HG02642 (cell line): ENCODE data around the gene CYP2D6.
A peak's percentile ranks its signal among the peaks of the same experiment; 100 is the strongest.

ENCODE experiments used
- ATAC-seq: cut with Tn5 transposase; IDR thresholded peaks from one replicate; pipeline ENCODE4 v1.9.1; 2021; ENCODE audit warnings: mild to moderate bottlenecking; ENCODE audit not compliant: unreplicated experiment, poor library complexity

The CYP2D6 gene

DNA sequence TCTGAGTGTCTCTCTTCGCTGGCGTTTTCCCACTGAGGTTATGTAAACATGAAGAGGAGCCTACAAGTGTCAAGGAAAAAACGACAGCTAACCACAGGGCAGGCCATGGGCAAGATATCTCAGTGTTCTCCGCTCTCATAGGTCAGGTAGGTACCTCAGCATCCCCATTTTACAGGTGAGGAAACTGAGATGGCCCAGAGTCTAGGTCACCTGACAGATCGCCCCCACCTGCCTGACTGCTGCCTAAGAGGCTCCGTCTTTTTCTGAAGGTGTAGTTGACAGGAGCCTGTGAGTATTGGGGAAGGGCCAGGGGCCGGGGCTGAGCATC is 39.2 kb downstream of the CYP2D6 start:
- no peak for ATAC-seq

DNA sequence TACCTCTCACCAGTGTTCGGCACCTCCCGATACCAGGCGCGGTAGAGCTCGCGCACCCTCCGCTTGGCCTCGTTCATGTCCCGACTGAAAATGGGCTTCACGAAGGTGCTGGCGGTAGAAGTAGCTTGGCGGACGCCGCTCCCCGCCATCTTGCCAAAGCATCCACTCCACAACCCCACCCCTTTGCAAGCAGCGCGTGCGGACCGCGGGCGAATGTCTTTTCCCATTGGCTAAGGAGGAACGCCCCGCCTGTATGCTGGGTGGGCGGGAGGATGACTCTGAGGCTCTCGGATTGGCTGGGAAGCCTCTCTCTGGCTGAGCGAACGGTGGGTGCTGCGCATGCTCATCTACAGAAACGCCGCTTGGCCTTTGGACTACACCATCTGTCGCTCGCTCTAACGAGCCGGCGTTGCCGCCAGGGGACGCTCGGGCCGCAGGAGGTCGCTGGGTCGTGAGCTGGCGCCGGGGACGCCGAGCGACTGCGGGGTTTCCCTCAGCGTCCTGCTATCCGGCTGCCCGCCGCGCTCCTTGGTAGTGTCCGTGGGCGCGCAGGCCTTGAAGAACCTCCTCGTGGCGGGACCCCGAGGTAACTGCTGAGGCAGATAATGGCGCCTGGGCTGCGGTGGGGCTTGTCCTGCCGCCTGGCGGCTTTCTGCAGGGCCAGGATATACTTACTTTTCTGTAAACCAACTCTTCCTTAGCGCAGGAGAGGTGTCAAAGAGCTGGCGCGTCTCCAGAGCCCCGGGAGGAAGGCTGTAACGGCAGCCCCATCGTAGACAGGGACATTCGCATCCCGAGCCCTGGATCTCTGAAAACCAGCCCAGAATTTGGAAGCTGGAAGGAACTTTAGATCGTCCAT is 39.8 kb downstream of the CYP2D6 start, which contains the start of gene NDUFA6:
NDUFA6 (minus strand) TSS at position 177 of the 859 bp plus-strand sequence; CDS start at position 149, 28 bp downstream.
- ATAC-seq = peak; percentile 95

DNA sequence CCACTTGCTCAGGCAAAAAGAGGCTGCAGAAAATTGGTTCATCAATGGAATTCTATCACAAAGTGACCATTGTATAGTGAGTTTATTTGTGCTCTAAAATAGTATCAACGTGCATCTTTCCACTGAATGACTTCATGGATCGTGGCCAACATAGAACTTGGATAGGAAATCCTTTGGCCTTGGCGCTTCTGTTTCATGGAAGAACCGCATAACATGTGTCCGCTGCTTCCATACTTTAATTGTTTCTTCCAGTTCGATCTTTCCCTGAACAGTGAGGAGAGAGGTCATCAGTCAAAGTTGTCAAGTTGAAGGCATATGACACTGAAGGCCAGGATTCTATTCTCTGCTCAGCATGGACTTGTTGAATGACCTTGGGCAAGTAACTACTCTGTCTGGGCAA is 44.6 kb downstream of the CYP2D6 start:
- no peak for ATAC-seq

DNA sequence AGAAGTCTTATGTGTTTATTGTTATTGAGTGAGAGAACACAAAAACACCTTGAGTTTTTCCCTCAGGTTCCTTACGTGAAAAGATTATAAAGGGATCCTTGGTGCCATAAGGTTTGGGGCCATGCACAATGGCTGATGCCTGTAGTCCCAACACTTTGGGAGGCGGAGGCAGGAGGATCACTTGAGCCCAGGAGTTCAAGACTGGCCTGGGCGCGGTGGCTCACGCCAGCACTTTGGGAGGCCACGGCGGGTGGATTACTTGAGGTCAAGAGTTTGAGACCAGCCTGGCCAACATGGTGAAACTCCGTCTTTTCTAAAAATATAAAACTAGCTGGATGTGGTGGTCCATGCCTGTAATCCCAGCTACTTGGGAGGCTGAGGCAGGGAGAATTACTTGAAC is 45.7 kb downstream of the CYP2D6 start:
- no peak for ATAC-seq

DNA sequence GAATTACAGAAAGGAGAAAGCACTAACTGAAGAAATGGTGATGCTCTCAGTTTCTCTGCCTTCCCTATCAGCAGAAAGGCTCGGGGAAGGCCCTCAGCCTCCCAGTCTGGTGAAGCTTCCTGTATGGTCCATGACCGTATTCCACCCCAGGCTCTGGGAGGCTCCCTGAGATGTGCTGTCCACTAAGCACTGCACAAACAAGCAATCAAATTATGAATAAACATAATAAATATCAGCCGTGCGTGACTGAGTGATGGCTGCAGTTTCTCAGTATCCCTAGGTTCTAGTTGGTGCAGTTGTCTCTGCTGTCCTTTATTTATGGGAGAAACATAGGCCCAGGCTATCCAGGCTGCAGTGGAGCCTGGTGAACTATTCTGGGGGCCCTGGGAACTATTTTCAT is 47.5 kb downstream of the CYP2D6 start:
- no peak for ATAC-seq

DNA sequence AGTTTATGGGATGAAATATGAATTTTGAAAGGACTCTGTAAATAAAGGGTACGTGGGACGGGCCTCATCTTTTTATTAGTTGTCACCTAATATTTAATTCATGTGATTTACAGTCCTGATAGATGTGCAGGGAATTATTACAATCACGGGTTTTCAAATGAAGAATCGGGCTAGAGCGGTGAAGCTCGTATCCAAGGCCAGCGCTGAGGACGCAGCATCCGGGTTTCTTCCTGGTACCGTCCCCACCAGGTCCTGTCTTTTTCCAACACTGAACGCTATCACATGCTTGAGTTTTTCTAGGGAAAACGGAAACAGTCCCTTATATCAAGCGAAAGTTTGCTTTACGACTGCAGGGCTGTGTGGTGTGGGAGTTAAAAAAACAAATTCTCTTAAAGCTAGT is 50.3 kb downstream of the CYP2D6 start:
- no peak for ATAC-seq

DNA sequence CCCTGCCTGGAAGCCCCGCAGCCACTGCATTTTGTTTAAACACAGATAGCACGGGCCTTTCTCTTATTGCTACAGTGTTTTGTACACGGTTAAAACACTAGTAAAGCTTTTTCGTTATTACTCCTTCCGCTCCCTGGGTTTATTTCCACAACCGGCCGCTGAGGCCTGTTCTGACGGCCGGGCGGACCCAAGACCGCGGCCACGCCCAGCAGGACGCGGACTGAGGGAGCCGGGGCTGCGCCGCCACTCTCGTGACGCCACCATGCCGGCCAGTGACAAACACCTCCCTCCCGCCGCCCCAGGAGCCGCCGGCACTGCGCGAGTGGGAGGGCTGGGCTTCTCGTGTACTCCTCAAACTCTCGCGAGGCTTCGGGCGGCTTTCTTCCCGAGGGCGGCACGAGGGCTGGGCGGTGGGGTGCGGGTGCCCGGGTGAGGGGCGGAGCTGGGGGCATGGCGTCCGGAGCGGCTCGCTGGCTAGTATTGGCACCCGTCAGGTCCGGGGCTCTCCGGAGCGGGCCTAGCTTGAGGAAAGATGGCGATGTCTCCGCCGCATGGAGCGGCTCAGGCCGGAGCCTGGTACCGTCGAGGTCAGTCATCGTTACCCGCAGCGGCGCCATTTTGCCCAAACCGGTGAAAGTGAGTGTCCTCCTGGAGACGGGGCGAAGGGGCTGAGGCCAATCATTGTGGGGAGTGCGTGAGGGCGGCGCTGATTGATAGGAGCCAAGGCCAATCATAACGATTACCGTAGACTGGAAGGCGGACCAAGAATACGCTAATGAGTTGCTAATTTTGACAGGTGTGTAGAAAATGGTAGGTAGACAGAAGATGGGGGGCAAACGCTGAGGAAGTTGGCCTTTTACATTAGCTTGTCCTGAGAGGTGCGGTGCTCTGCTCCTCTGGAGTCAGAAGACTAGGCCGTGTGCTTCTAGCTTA is 51.0 kb downstream of the CYP2D6 start, which contains the start of gene SMDT1:
SMDT1 (plus strand) TSS at position 382 of the 933 bp plus-strand sequence; CDS start at position 451, 69 bp downstream.
- peak; percentile 83 for ATAC-seq

DNA sequence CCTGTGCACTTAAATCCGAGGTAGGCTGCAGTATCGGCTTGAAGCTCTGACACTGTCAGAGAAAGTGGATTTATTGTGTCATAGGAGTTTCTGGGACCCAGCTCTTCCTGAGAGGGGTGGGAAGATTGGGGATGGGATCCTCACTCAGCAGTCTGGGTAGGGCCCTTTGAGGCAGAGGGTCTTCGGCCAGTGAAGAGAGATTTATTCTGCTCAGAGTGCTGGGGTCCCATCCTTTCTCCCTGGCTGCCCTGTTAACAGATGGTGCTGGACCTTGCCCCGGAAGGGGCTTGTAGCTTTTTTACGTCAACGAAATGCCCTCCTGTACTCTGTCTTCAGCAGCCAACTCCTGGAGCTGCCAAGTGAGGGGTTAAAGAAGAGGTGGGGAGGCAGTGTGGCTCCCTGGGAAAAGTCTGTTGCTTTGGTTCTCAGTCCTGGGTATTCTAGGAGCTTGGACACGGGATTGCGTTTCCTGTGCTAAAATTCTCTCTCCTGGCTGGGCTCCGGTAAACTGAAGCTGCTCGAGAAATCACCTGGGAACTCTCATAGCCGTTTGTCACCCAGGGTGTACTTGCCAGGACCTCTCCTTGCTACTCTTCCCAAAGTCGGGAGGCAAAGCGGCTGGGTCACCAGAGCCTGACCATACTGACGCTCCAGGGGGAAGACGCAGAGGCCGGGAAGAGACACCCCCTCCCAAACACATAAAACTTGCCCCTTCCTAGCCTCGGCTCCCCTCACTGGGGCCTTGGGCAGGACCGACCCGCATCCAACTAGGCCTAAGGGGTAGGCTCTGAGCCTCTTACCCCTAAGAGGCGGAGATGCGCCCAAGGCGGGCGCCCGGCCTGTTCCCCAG is 51.9 kb downstream of the CYP2D6 start:
- peak; percentile 4 for ATAC-seq

DNA sequence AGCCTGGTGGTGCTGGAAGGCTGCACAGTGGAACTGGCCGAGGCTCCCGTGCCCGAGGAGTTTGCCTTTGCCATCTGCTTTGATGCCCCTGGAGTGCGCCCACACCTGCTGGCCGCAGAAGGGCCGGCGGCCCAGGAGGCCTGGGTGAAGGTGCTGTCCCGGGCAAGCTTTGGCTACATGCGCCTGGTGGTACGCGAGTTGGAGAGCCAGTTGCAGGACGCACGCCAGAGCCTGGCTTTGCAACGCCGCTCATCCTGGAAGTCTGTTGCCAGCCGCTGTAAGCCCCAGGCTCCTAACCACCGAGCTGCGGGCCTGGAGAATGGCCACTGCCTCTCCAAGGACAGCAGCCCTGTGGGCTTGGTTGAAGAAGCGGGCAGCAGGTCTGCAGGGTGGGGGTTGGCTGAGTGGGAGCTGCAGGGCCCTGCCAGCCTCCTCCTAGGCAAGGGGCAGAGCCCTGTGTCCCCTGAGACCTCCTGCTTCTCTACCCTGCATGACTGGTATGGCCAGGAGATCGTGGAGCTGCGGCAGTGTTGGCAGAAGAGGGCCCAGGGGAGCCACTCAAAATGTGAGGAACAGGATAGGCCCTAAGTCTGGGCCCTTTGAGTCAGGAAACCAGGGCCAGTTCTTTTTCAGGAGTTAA is 53.0 kb downstream of the CYP2D6 start:
- ATAC-seq = no peak

DNA sequence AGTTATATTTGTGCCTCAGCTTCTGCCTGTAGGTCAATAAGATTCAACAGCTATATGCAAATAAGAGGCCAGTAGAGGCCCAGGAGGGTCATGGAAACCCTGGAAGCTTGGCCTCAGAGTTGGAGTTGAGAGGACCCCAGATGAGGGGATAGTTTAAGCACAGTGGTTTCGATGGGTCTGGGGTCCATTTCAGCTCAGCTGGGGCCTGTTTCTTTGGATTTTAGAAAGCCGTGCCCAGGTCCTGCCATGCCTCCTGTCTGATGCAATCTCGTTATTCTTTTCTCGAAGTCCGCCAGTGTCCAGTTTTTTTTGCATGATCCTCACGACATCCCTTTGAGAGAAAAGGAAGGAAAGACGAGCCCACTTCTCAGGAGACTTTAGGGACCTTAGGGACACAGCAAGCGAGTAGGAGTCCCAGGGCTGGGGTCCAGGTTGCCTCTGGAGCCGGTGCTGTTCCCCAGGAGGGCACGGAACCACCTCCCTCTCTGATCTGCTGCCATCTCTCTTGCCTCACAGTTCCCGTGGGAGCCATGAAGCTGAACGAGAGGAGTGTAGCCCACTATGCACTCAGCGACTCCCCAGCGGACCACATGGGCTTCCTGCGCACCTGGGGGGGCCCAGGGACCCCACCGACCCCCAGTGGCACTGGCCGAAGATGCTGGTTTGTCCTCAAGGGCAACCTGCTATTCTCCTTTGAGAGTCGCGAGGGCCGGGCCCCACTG is 53.7 kb downstream of the CYP2D6 start:
- no peak for ATAC-seq
